ENCODE data around the gene GVQW3.

DNA sequence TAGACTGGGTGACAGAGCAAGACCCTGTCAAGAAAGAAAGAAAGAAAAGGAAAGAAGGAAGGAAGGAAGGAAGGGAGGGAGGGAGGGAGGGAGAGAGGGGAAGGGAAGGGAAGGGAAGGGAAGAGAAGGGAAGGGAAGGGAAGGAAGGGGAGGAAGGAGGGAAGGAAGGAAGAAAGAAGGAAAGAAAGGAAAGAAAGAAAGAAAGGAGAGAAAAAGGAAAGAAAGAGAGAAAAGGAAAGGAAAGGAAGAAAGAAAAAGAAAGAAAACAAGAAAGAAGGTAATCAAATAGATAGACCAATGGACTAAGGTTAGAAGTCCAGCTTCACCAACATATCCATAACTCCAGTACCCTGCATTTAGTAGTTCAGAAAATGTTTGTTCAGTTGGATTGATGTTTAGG is 45.5 kb downstream of the GVQW3 start:
- TF ChIP-seq ISX (CRISPR knock-in tag; conservative IDR thresholded peaks at IDR 0.05) = no peak
- no peak for TF ChIP-seq PAF1 (CRISPR knock-in tag; IDR thresholded peaks at IDR 0.05)
- TF ChIP-seq POLR2A (IDR thresholded peaks at IDR 0.05; ENCODE audit: insufficient read depth in 1 of 2, low read depth in 2 of 2, low read length in 2 of 2) = no peak
- TF ChIP-seq U2AF2 (IDR thresholded peaks at IDR 0.05; ENCODE audit: low read depth, low read length) = no peak
- no peak for TF ChIP-seq SPEN (CRISPR knock-in tag; IDR thresholded peaks at IDR 0.05; ENCODE audit: low read depth)
- TF ChIP-seq FOXM1 (CRISPR knock-in tag; IDR thresholded peaks at IDR 0.05) = no peak
- no peak for TF ChIP-seq SMC3 (IDR thresholded peaks at IDR 0.05; ENCODE audit: low read length)
